ENCODE data around the gene SLC24A5. TPM values are rescaled to one million over a fixed set of nuclear protein-coding genes. Genes with fewer than 3 reads are reported as not detected.

Gene SLC24A5
- total and polyA plus RNA-seq, 10 donors = 0.06 TPM; not detected in 9

DNA sequence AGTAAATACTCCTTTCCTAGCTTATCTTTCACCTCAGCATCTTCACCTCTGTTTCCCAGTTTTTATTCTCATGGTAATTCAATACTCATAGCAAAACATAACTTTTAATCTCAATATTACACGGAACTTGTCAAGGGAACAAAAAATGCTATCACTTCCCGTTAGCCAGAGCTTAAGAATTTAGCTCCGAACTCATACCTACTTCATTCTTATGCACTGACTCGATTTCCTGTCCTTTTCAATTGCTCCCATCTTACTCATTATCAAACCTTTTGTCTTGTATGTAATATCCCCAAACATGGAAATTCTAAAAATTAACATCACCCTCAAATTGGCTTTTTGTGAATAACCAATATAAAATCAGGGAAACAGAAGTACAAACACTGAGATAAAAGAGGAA, 29.1 kb downstream of the SLC24A5 start:
- Histone ChIP-seq H3K27me3 (replicated peaks in 1 of 7) (no peaks in the 10 kb centered on the region), H3K4me1 (peaks cover 0 to 4% (median 0%) of the 10 kb centered on the region in 6 donors), H3K27ac (no peak overlapping the region), H3K4me3 (no peak overlapping the region), H3K9me3 (no peaks in the 10 kb centered on the region), H3K36me3 (peaks cover 0 to 49% (median 3%) of the 10 kb centered on the region in 6 donors)
- WGBS, 5 donors = 81 to 89% (median 87%) methylated on average over 4 of the region's 4 CpGs
- intact Hi-C loops (cut with DNase I; ENCODE audit: low total_unique reads) = no loop called here
- no peak for DNase-seq
- TF ChIP-seq POLR2A (IDR thresholded peaks at IDR 0.05) (no peak), POLR2AphosphoS5 (IDR thresholded peaks at IDR 0.05) (no peak)
- TF ChIP-seq, protein P1, sequence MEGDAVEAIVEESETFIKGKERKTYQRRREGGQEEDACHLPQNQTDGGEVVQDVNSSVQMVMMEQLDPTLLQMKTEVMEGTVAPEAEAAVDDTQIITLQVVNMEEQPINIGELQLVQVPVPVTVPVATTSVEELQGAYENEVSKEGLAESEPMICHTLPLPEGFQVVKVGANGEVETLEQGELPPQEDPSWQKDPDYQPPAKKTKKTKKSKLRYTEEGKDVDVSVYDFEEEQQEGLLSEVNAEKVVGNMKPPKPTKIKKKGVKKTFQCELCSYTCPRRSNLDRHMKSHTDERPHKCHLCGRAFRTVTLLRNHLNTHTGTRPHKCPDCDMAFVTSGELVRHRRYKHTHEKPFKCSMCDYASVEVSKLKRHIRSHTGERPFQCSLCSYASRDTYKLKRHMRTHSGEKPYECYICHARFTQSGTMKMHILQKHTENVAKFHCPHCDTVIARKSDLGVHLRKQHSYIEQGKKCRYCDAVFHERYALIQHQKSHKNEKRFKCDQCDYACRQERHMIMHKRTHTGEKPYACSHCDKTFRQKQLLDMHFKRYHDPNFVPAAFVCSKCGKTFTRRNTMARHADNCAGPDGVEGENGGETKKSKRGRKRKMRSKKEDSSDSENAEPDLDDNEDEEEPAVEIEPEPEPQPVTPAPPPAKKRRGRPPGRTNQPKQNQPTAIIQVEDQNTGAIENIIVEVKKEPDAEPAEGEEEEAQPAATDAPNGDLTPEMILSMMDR (IDR thresholded peaks at IDR 0.05 in 8 of 11, conservative IDR thresholded peaks at IDR 0.05 in 3 of 11) = no peak

DNA sequence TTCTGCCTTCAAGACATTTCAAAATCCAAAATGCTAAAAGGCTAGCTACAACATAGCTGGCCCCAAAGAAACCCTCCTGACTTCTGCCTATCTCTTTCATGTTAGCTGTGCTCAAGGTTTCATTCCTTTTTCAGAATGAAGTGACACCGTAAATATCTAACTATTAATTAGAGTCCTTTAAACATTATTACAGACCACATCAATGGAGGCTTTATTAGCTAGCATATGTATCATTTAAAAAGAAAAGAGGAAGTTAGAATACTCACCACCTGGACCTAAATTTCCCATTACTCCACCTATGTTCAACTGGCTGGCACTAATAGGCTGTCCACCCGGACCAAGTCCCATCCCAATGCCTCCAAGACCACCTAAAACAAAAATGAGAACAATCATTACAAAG, 32.7 kb downstream of the SLC24A5 start:
- H3K36me3 ChIP-seq = peaks cover 0 to 57% (median 3%) of the 10 kb centered on the region in 6 donors
- no peak for DNase-seq
- no peak overlapping the region for H3K27ac ChIP-seq
- no peaks in the 10 kb centered on the region for H3K27me3 ChIP-seq (replicated peaks in 1 of 7)
- H3K4me3 ChIP-seq = no peak overlapping the region
- H3K9me3 ChIP-seq = no peaks in the 10 kb centered on the region
- TF ChIP-seq POLR2A (IDR thresholded peaks at IDR 0.05) (no peak), POLR2AphosphoS5 (IDR thresholded peaks at IDR 0.05) (no peak)
- TF ChIP-seq, protein P1 (IDR thresholded peaks at IDR 0.05 in 8 of 11, conservative IDR thresholded peaks at IDR 0.05 in 3 of 11) = no peak
- no peaks in the 10 kb centered on the region for H3K4me1 ChIP-seq
- 89 to 95% (median 91%) methylated on average over 2 of the region's 2 CpGs for WGBS, 5 donors
- intact Hi-C loops (cut with DNase I; ENCODE audit: low total_unique reads) = no loop called here

DNA sequence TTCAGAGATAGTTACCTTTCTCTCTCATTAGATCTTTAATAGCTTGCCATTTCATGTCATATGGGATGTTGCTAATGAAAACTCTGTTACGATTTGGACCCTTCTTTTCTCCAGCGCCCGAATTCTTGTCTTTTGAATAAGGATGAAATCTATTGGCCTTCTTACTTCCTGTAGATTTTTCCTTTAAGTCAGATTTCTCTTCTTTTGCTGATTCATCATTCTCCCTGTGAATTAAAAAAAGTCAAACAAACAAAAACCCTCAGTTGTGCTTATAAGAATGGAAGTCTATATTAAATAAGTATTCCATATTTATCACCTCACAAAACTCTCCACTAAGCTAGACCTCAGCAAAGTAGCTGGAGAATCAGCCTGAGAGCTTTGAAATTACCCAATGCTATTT, 47.8 kb downstream of the SLC24A5 start:
- no peaks in the 10 kb centered on the region for H3K4me1 ChIP-seq
- no peaks in the 10 kb centered on the region for H3K27me3 ChIP-seq (replicated peaks in 1 of 7)
- intact Hi-C loops (cut with DNase I; ENCODE audit: low total_unique reads) = no loop called here
- peaks cover 0 to 7% (median 0%) of the 10 kb centered on the region in 8 donors for H3K9me3 ChIP-seq
- no peak overlapping the region for H3K4me3 ChIP-seq
- no peak for TF ChIP-seq POLR2A (IDR thresholded peaks at IDR 0.05)
- TF ChIP-seq, protein P1 (IDR thresholded peaks at IDR 0.05 in 8 of 11, conservative IDR thresholded peaks at IDR 0.05 in 3 of 11) = no peak
- TF ChIP-seq POLR2AphosphoS5 (IDR thresholded peaks at IDR 0.05) = no peak
- H3K27ac ChIP-seq = no peak overlapping the region
- DNase-seq = no peak
- H3K36me3 ChIP-seq = peaks cover 0 to 12% (median 0%) of the 10 kb centered on the region in 6 donors
- WGBS, 5 donors = 60 to 66% (median 61%) methylated on average over 3 of the region's 3 CpGs

DNA sequence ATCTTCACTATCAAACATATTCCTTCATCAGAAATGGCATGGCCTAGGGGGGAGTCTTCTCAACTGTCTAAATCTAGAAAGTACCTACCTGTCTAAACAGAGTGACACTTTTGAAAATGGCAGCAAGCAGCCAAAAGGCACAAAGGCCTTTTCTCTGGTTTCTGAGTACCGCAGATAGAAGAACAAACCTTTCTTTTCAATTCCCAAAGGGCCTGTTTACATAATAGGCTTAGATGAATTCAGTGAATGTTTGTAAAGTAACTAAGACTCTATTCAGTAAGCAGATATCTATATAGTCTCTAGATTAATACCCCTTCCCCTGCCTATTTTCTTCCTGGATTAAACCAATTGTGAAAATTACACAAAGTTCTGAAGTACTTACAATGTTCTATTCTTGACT, 50.2 kb downstream of the SLC24A5 start:
- H3K4me1 ChIP-seq = no peaks in the 10 kb centered on the region
- peaks cover 0 to 7% (median 0%) of the 10 kb centered on the region in 8 donors for H3K9me3 ChIP-seq
- no peaks in the 10 kb centered on the region for H3K27me3 ChIP-seq (replicated peaks in 1 of 7)
- intact Hi-C loops (cut with DNase I; ENCODE audit: low total_unique reads) = no loop called here
- no peak overlapping the region for H3K4me3 ChIP-seq
- 90 to 95% (median 93%) methylated on average over 1 of the region's 1 CpG for WGBS, 5 donors
- H3K36me3 ChIP-seq = peaks cover 0 to 12% (median 0%) of the 10 kb centered on the region in 6 donors
- TF ChIP-seq, protein P1 (IDR thresholded peaks at IDR 0.05 in 8 of 11, conservative IDR thresholded peaks at IDR 0.05 in 3 of 11) = no peak
- TF ChIP-seq POLR2AphosphoS5 (IDR thresholded peaks at IDR 0.05) (no peak), POLR2A (IDR thresholded peaks at IDR 0.05) (no peak)
- H3K27ac ChIP-seq = no peak overlapping the region
- DNase-seq = no peak
